Measurements from ENCODE around the gene SMOC2.

SMOC2 gene

DNA sequence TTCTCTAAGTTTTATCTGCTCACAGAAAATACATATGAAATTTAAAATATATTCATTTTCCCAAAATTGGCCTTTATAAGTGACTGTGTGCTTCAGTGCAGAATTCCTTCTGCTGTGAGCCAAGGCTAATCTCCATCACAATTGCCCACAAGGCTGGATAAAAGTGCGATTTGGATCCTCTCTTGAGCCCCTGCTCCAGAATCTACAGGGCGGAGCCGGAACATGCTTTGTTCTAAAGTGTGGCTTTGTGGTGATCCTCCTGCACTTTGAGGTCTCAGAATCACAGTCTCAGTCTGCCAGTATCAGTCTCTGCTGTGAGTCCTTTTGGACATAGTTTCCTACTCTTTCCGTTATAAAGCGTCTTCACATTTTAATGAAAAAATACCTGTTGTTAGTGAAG lies 28.9 kb downstream of the SMOC2 start:
- Histone ChIP-seq H3K4me3 (ENCODE audit: low read depth in 1 of 2, low read length in 2 of 2) (no peak overlapping the region), H3K36me3 (ENCODE audit: insufficient read depth, low read length) (no peaks in the 10 kb centered on the region), H3K27ac (ENCODE audit: low read depth, low read length) (no peak overlapping the region), H3K9ac (ENCODE audit: low read length) (no peak overlapping the region), H3K4me1 (ENCODE audit: insufficient read depth, low read length) (no peaks in the 10 kb centered on the region), H3K9me3 (ENCODE audit: low read length) (no peaks in the 10 kb centered on the region), H3K27me3 (ENCODE audit: control insufficient read depth in 1 of 2, insufficient read depth in 2 of 2, low read length in 2 of 2) (no peaks in the 10 kb centered on the region)

- H3K27ac ChIP-seq (ENCODE audit: low read depth, low read length) = no peak overlapping the region
- H3K9ac ChIP-seq (ENCODE audit: low read length) = no peak overlapping the region
- H3K27me3 ChIP-seq (ENCODE audit: control insufficient read depth in 1 of 2, insufficient read depth in 2 of 2, low read length in 2 of 2) = no peaks in the 10 kb centered on the region
- H3K4me3 ChIP-seq (ENCODE audit: low read depth in 1 of 2, low read length in 2 of 2) = no peak overlapping the region
- H3K9me3 ChIP-seq (ENCODE audit: low read length) = no peaks in the 10 kb centered on the region
- no peaks in the 10 kb centered on the region for H3K36me3 ChIP-seq (ENCODE audit: insufficient read depth, low read length)
- no peaks in the 10 kb centered on the region for H3K4me1 ChIP-seq (ENCODE audit: insufficient read depth, low read length)
Measured at GRCh38 chr6:168472363-168472762, 31.4 kb downstream of the SMOC2 start.

- no peaks in the 10 kb centered on the region for H3K4me1 ChIP-seq (ENCODE audit: insufficient read depth, low read length)
- H3K9me3 ChIP-seq (ENCODE audit: low read length) = no peaks in the 10 kb centered on the region
- no peak overlapping the region for H3K27ac ChIP-seq (ENCODE audit: low read depth, low read length)
- H3K4me3 ChIP-seq (ENCODE audit: low read depth in 1 of 2, low read length in 2 of 2) = no peak overlapping the region
- no peak overlapping the region for H3K9ac ChIP-seq (ENCODE audit: low read length)
- no peaks in the 10 kb centered on the region for H3K36me3 ChIP-seq (ENCODE audit: insufficient read depth, low read length)
- H3K27me3 ChIP-seq (ENCODE audit: control insufficient read depth in 1 of 2, insufficient read depth in 2 of 2, low read length in 2 of 2) = no peaks in the 10 kb centered on the region
Measured at GRCh38 chr6:168473197-168473596, 32.2 kb downstream of the SMOC2 start.

DNA sequence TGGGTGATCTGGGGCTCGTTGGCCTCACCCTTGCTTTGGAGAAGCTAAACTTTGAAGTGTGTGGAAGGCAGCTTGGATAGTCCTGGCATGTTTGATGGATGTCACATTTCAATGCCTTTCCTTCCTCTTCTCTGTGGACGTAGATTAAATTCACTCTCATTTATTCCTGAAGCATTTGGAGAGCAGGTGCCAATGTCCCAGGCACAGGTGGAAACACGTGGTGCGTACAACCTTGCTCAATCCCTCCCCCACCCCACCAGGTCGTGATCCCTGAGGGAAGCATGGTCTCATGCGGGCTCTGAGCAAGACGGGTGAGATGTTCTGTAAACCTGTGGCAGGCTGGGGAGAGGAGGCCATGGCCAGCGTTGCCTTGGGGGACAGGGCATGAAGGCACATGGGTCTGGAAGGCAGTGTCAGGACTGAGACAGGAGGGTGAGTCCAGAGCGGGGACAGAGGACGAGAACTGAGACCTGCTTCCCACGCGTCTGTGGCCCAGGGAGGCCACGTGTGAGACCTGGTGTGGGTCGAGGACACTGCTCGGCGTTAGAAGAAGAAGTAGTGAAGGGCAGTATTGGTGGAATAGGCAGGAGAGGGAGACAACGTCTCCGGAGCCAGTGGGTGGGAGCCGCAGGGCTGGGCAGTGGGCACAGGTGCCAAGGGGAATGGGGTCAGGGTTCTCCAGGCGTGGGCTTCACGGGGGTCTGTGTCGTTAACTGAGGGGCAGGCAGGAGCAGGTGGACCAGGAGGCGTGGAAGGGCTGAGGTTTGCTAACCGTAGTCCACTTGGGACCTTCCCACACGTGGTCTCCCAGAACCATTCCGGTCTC lies 34.4 kb downstream of the SMOC2 start:
- Histone ChIP-seq H3K27me3 (ENCODE audit: control insufficient read depth in 1 of 2, insufficient read depth in 2 of 2, low read length in 2 of 2) (no peaks in the 10 kb centered on the region), H3K4me1 (ENCODE audit: insufficient read depth, low read length) (no peaks in the 10 kb centered on the region), H3K9ac (ENCODE audit: low read length) (no peak overlapping the region), H3K9me3 (ENCODE audit: low read length) (no peaks in the 10 kb centered on the region), H3K4me3 (ENCODE audit: low read depth in 1 of 2, low read length in 2 of 2) (no peak overlapping the region), H3K27ac (ENCODE audit: low read depth, low read length) (no peak overlapping the region), H3K36me3 (ENCODE audit: insufficient read depth, low read length) (no peaks in the 10 kb centered on the region)

GRCh38 chr6:168479421-168479820 lies 38.4 kb downstream of the SMOC2 start:
- H3K9ac ChIP-seq (ENCODE audit: low read length) = no peak overlapping the region
- H3K4me1 ChIP-seq (ENCODE audit: insufficient read depth, low read length) = no peaks in the 10 kb centered on the region
- H3K9me3 ChIP-seq (ENCODE audit: low read length) = no peaks in the 10 kb centered on the region
- H3K27me3 ChIP-seq (ENCODE audit: control insufficient read depth in 1 of 2, insufficient read depth in 2 of 2, low read length in 2 of 2) = no peaks in the 10 kb centered on the region
- H3K27ac ChIP-seq (ENCODE audit: low read depth, low read length) = no peak overlapping the region
- no peak overlapping the region for H3K4me3 ChIP-seq (ENCODE audit: low read depth in 1 of 2, low read length in 2 of 2)
- no peaks in the 10 kb centered on the region for H3K36me3 ChIP-seq (ENCODE audit: insufficient read depth, low read length)

- Histone ChIP-seq H3K36me3 (ENCODE audit: insufficient read depth, low read length) (no peaks in the 10 kb centered on the region), H3K27ac (ENCODE audit: low read depth, low read length) (no peak overlapping the region), H3K4me1 (ENCODE audit: insufficient read depth, low read length) (no peaks in the 10 kb centered on the region), H3K9me3 (ENCODE audit: low read length) (no peaks in the 10 kb centered on the region), H3K9ac (ENCODE audit: low read length) (no peak overlapping the region), H3K27me3 (ENCODE audit: control insufficient read depth in 1 of 2, insufficient read depth in 2 of 2, low read length in 2 of 2) (no peaks in the 10 kb centered on the region), H3K4me3 (ENCODE audit: low read depth in 1 of 2, low read length in 2 of 2) (no peak overlapping the region)
Measured at GRCh38 chr6:168480481-168480880, 39.5 kb downstream of the SMOC2 start.

DNA sequence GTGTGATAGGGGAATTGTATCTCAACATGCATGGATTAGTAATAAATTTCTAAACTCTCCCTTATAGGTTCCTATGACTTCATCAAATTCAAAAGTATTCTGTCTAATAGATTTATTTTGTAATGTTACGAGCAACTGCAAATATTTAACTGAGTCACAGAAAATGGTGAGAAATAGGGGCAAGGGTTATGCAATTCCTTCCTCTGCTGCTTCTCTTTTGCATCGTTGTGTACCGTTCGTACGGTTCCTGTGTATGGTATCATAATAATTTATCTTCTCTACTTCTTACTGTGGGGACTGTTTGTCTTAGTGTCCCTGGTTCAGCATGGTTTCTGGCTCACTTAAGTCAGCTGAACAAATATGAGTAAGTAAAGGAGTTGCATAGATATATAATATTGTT lies 44.8 kb downstream of the SMOC2 start:
- Histone ChIP-seq H3K27ac (ENCODE audit: low read depth, low read length) (no peak overlapping the region), H3K9ac (ENCODE audit: low read length) (no peak overlapping the region), H3K9me3 (ENCODE audit: low read length) (no peaks in the 10 kb centered on the region)

DNA sequence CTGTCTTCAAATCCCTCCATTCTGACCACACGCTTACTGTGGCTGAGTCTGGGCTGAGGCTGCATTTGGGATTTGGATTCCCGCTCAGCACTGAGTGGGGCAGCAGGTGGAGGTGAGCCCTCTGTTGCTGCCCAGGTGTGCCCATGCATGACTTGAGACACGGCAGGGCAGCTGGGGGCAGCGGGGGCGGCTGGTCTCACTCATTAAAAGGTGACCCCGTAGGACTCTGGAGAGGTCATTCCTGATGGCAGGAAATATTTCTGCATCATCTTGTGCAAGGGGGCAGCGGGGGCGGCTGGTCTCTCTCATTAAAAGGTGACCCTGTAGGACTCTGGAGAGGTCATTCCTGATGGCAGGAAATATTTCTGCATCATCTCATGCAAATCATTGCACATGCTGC lies 49.8 kb downstream of the SMOC2 start:
- Histone ChIP-seq H3K4me3 (ENCODE audit: low read depth in 1 of 2, low read length in 2 of 2) (no peak overlapping the region), H3K27ac (ENCODE audit: low read depth, low read length) (no peak overlapping the region), H3K36me3 (ENCODE audit: insufficient read depth, low read length) (no peaks in the 10 kb centered on the region), H3K9me3 (ENCODE audit: low read length) (no peaks in the 10 kb centered on the region), H3K27me3 (ENCODE audit: control insufficient read depth in 1 of 2, insufficient read depth in 2 of 2, low read length in 2 of 2) (no peaks in the 10 kb centered on the region), H3K4me1 (ENCODE audit: insufficient read depth, low read length) (no peaks in the 10 kb centered on the region), H3K9ac (ENCODE audit: low read length) (no peak overlapping the region)

More for the DNA sequence above, 44.8 kb downstream of the SMOC2 start:
- H3K4me3 ChIP-seq (ENCODE audit: low read depth in 1 of 2, low read length in 2 of 2) = no peak overlapping the region
- H3K27me3 ChIP-seq (ENCODE audit: control insufficient read depth in 1 of 2, insufficient read depth in 2 of 2, low read length in 2 of 2) = no peaks in the 10 kb centered on the region
- H3K36me3 ChIP-seq (ENCODE audit: insufficient read depth, low read length) = no peaks in the 10 kb centered on the region
- H3K4me1 ChIP-seq (ENCODE audit: insufficient read depth, low read length) = no peaks in the 10 kb centered on the region

- H3K4me1 ChIP-seq (ENCODE audit: insufficient read depth, low read length) = no peaks in the 10 kb centered on the region
- H3K36me3 ChIP-seq (ENCODE audit: insufficient read depth, low read length) = no peaks in the 10 kb centered on the region
- no peak overlapping the region for H3K9ac ChIP-seq (ENCODE audit: low read length)
- H3K27ac ChIP-seq (ENCODE audit: low read depth, low read length) = no peak overlapping the region
- H3K9me3 ChIP-seq (ENCODE audit: low read length) = no peaks in the 10 kb centered on the region
- no peak overlapping the region for H3K4me3 ChIP-seq (ENCODE audit: low read depth in 1 of 2, low read length in 2 of 2)
- no peaks in the 10 kb centered on the region for H3K27me3 ChIP-seq (ENCODE audit: control insufficient read depth in 1 of 2, insufficient read depth in 2 of 2, low read length in 2 of 2)
Measured at GRCh38 chr6:168493976-168494375, 53.0 kb downstream of the SMOC2 start.

GRCh38 chr6:168494726-168495125 lies 53.7 kb downstream of the SMOC2 start:
- H3K4me1 ChIP-seq (ENCODE audit: insufficient read depth, low read length) = no peaks in the 10 kb centered on the region
- no peak overlapping the region for H3K27ac ChIP-seq (ENCODE audit: low read depth, low read length)
- H3K4me3 ChIP-seq (ENCODE audit: low read depth in 1 of 2, low read length in 2 of 2) = no peak overlapping the region
- H3K9me3 ChIP-seq (ENCODE audit: low read length) = no peaks in the 10 kb centered on the region
- H3K27me3 ChIP-seq (ENCODE audit: control insufficient read depth in 1 of 2, insufficient read depth in 2 of 2, low read length in 2 of 2) = no peaks in the 10 kb centered on the region
- no peaks in the 10 kb centered on the region for H3K36me3 ChIP-seq (ENCODE audit: insufficient read depth, low read length)
- no peak overlapping the region for H3K9ac ChIP-seq (ENCODE audit: low read length)

DNA sequence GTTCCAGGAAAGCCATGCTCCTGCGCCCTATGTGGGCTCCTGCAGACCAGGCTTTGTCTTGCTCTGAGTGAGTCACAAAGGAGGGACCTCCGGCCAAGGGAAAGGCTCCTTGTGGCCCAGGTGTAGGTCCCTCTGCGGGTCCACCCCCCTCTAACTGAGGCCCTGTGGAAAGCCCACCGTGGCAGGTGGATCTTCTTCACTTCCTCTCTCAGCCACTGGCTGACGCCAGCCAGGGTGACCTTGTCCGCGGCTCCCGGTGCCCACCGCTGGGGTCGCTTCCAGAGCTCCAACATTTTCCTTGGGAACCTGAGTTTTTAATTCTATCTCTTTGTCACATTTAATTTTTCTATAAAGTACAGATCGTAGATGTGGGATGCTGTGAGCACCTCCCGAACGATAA lies 54.1 kb downstream of the SMOC2 start:
- H3K9ac ChIP-seq (ENCODE audit: low read length) = no peak overlapping the region
- no peaks in the 10 kb centered on the region for H3K27me3 ChIP-seq (ENCODE audit: control insufficient read depth in 1 of 2, insufficient read depth in 2 of 2, low read length in 2 of 2)
- H3K36me3 ChIP-seq (ENCODE audit: insufficient read depth, low read length) = no peaks in the 10 kb centered on the region
- H3K27ac ChIP-seq (ENCODE audit: low read depth, low read length) = no peak overlapping the region
- H3K9me3 ChIP-seq (ENCODE audit: low read length) = no peaks in the 10 kb centered on the region
- H3K4me1 ChIP-seq (ENCODE audit: insufficient read depth, low read length) = no peaks in the 10 kb centered on the region
- H3K4me3 ChIP-seq (ENCODE audit: low read depth in 1 of 2, low read length in 2 of 2) = no peak overlapping the region

DNA sequence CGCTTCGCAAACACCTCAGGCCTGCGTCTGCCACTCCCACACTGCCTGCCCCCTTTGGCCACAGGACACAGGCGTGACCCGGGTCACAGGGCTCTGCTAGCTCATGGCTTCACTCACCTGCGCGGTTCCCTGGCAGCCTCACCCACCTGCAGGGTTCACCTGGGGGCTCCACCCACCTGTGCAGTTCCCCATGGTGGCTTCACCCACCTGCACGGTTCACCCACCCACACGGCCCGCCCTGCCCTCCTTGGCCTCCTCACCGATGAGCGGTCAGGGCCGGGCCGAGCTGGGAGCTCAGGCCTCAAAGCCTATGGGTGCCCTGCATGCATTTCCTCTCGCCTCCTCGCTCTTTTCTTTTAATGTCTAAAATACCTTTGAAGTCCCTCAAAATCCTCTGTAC lies 54.7 kb downstream of the SMOC2 start:
- H3K4me1 ChIP-seq (ENCODE audit: insufficient read depth, low read length) = no peaks in the 10 kb centered on the region
- H3K27ac ChIP-seq (ENCODE audit: low read depth, low read length) = no peak overlapping the region
- no peaks in the 10 kb centered on the region for H3K9me3 ChIP-seq (ENCODE audit: low read length)
- H3K36me3 ChIP-seq (ENCODE audit: insufficient read depth, low read length) = no peaks in the 10 kb centered on the region
- H3K4me3 ChIP-seq (ENCODE audit: low read depth in 1 of 2, low read length in 2 of 2) = no peak overlapping the region
- no peak overlapping the region for H3K9ac ChIP-seq (ENCODE audit: low read length)
- no peaks in the 10 kb centered on the region for H3K27me3 ChIP-seq (ENCODE audit: control insufficient read depth in 1 of 2, insufficient read depth in 2 of 2, low read length in 2 of 2)
